CD8-positive, alpha-beta memory T cell (primary cell): Measurements from ENCODE around the gene IRX4. TPM values are rescaled to one million over a fixed set of nuclear protein-coding genes. Genes with fewer than 3 reads are reported as not detected.

Source experiments
- CTCF ChIA-PET: fragments of 350-600 bp; sonication (Branson Sonifier 250); formaldehyde crosslinking; loops from one replicate; lab custom pipeline; 2021; ENCODE audit warnings: antibody characterized with exemption; lab: Charles Lee
- POLR2A ChIA-PET: fragments of 350-600 bp; sonication (Branson Sonifier 250); formaldehyde crosslinking; loops from one replicate; lab custom pipeline; 2021; ENCODE audit warnings: antibody characterized with exemption; lab: Charles Lee
- DNase-seq, 5 donors: peaks; one replicate each; pipeline versions ENCODE4 v3.0.0 to v3.0.0-alpha.2; 2020 to 2022; ENCODE audit warnings: mixed read lengths in 1 of 5
- H3K27ac ChIP-seq: one replicate; pipeline ENCODE4 v1.7.0; 2013; ENCODE audit warnings: low read depth, mild to moderate bottlenecking, low read length, moderate library complexity
- H3K27me3 ChIP-seq: 2 replicates; pipeline ENCODE4 v1.7.0; 2013; ENCODE audit warnings: low read length, mild to moderate bottlenecking; ENCODE audit not compliant: insufficient read depth, poor library complexity, severe bottlenecking
- H3K36me3 ChIP-seq: 2 replicates; pipeline ENCODE4 v1.7.0; 2013; ENCODE audit warnings: mild to moderate bottlenecking, low read length, moderate library complexity; ENCODE audit not compliant: insufficient read depth
- H3K4me1 ChIP-seq: 2 replicates; pipeline ENCODE4 v1.7.0; 2013; ENCODE audit warnings: mild to moderate bottlenecking, low read length, moderate library complexity; ENCODE audit not compliant: insufficient read depth
- H3K4me3 ChIP-seq: 2 replicates; pipeline ENCODE4 v1.7.0; 2013; ENCODE audit warnings: mild to moderate bottlenecking, low read length
- H3K9me3 ChIP-seq: 2 replicates; pipeline ENCODE4 v1.7.0; 2013; ENCODE audit warnings: mild to moderate bottlenecking, low read length
- H3K27ac Mint-ChIP-seq, 8 donors: one replicate each; pipeline ENCODE4 v1.8.0; 2020 to 2021; ENCODE audit warnings: mixed read lengths in 8 of 8, mild to moderate bottlenecking in 6 of 8, inconsistent platforms in 3 of 8, moderate library complexity in 3 of 8
- H3K27me3 Mint-ChIP-seq, 2 donors: one replicate each; pipeline ENCODE4 v1.8.0; 2020 to 2021; ENCODE audit warnings: mixed read lengths in 2 of 2, mild to moderate bottlenecking in 1 of 2, moderate library complexity in 1 of 2
- H3K36me3 Mint-ChIP-seq, 3 donors: one replicate each; pipeline ENCODE4 v1.8.0; 2020 to 2021; ENCODE audit warnings: mixed read lengths in 3 of 3, inconsistent platforms in 1 of 3, mild to moderate bottlenecking in 1 of 3
- H3K4me1 Mint-ChIP-seq, 3 donors: one replicate each; pipeline ENCODE4 v1.8.0; 2020 to 2021; ENCODE audit warnings: mixed read lengths in 3 of 3, inconsistent platforms in 1 of 3, mild to moderate bottlenecking in 1 of 3
- H3K4me3 Mint-ChIP-seq, 7 donors: one replicate each; pipeline ENCODE4 v1.8.0; 2020 to 2021; ENCODE audit warnings: mixed read lengths in 7 of 7, mild to moderate bottlenecking in 6 of 7, moderate library complexity in 4 of 7, inconsistent platforms in 2 of 7
- H3K9me3 Mint-ChIP-seq, 5 donors: one replicate each; pipeline ENCODE4 v1.8.0; 2020 to 2022; ENCODE audit warnings: mixed read lengths in 5 of 5, mild to moderate bottlenecking in 3 of 5, moderate library complexity in 2 of 5, inconsistent platforms in 1 of 5
- polyA plus RNA-seq: library from polyadenylated mRNA; unstranded; fragments of 300-500 nt; fragmentation: Illumina TruSeq; gene quantifications from one replicate; pipeline ENCODE4 v1.2.3, GENCODE V29; 2021
- total RNA-seq, 2 experiments: library from RNA; stranded (reverse); gene quantifications; one replicate each; pipeline ENCODE4 v1.2.3, GENCODE V29; 2021

Gene IRX4
- total and polyA plus RNA-seq, 3 experiments from 2014 or later = not detected

DNA sequence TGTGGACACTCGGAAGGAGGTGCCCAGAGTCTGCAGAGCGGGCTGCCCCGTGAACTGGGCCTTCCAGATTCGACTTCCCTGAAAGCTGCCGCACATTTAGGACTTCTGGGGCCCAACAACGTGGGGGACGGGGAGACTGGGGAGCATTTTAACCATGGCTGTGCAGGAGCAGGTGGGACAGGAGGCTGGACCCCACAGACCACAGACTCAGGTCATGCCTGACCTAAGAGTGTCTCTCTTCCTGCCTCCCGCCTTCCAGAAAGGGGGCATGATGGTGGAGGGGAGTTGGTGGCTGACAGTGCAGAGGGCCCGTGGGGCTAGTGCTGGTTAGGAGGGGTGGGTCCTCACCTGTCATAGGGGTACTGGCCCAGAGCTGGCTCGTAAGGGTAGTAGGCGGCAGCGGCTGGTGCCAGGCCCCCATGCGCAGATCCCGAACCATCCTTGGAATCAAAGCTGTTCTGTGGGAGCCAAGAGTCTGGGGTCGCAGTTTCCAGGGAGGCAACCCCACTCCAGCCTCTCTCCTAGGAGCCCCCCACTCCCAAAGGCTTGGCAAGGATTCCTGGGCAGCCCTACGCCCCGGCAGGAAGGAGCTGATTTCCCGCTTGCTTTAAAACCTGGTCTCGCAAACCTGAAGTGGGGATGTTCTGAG is 2.2 kb downstream of the IRX4 start:
- H3K4me3 ChIP-seq = no peak overlapping the region
- no peak for DNase-seq
- H3K27ac Mint-ChIP-seq = no peak overlapping the region
- peaks cover 0 to 2% (median 0%) of the 10 kb centered on the region in 5 donors for H3K9me3 Mint-ChIP-seq
- peak overlapping the region in 1 of 7 donors; percentile 62 for H3K4me3 Mint-ChIP-seq
- H3K27ac ChIP-seq = no peak overlapping the region
- H3K36me3 Mint-ChIP-seq = no peaks in the 10 kb centered on the region
- no peaks in the 10 kb centered on the region for H3K36me3 ChIP-seq
- H3K27me3 Mint-ChIP-seq = peaks cover 44 to 46% of the 10 kb centered on the region in 2 donors
- peaks cover 5 to 19% (median 12%) of the 10 kb centered on the region in 3 donors for H3K4me1 Mint-ChIP-seq
- peaks cover 11% of the 10 kb centered on the region for H3K27me3 ChIP-seq
- ChIA-PET POLR2A (no interaction called here), CTCF (no interaction called here)
- H3K9me3 ChIP-seq = no peaks in the 10 kb centered on the region
- H3K4me1 ChIP-seq = no peaks in the 10 kb centered on the region

GRCh38 chr5:1879292-1880263 is 3.1 kb downstream of the IRX4 start:
- ChIA-PET CTCF (no interaction called here), POLR2A (no interaction called here)
- H3K9me3 ChIP-seq = no peaks in the 10 kb centered on the region
- Mint-ChIP-seq H3K4me3 (peak overlapping the region in 2 of 7 donors; percentile 38 to 62), H3K27me3 (peaks cover 44 to 47% of the 10 kb centered on the region in 2 donors), H3K27ac (peak overlapping the region in 1 of 8 donors; percentile 42), H3K36me3 (no peaks in the 10 kb centered on the region), H3K9me3 (peaks cover 0 to 2% (median 0%) of the 10 kb centered on the region in 5 donors), H3K4me1 (peaks cover 5 to 27% (median 12%) of the 10 kb centered on the region in 3 donors)
- H3K4me1 ChIP-seq = no peaks in the 10 kb centered on the region
- H3K36me3 ChIP-seq = no peaks in the 10 kb centered on the region
- H3K27me3 ChIP-seq = peaks cover 11% of the 10 kb centered on the region
- no peak for DNase-seq
- H3K4me3 ChIP-seq = no peak overlapping the region
- no peak overlapping the region for H3K27ac ChIP-seq

DNA sequence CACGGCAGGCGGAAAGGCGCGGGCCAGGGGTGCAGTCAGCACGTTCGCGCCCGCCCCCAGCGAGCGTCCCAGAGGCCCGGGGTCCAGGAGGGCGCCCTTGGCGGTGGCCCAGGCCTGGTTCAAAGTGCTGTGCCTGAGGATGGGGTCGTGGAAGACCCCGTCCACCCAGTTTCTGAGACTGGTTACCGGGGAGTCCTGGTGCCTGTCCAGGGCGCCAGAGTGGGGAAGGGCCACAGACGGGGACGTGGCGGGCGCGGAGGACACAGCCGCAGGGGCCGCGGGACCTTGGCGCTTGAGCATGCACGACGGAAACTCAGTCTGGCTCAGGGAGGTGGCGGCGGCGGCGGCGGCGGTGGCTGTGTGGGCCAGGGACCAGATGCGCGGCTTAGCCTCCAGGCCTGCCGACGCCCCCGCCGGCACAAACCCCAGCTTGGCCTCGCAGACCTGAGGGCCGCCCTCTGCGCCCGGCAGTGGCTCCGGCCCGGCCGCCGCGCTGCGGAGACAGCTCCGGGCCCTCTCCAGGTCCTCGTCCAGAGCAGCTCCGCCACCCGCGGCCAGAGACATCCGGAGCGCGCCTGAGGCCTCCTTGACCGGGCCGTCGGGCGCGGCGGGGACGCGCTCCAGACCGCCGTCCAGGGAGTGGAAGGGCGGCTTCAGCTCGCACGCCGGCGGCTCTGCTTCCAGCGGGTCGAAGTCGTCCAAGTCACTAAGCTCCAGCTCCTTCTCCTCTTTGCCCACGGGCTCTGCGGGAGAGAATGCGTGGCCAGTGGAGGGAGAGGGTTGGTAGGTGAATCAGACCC is 4.5 kb downstream of the IRX4 start:
- Histone ChIP-seq H3K27me3 (peaks cover 10% of the 10 kb centered on the region), H3K36me3 (no peaks in the 10 kb centered on the region), H3K27ac (no peak overlapping the region), H3K4me3 (no peak overlapping the region), H3K4me1 (no peaks in the 10 kb centered on the region), H3K9me3 (no peaks in the 10 kb centered on the region)
- ChIA-PET POLR2A (interaction anchor here (0.6 kb wide), 1 partner anchor 9 kb away, joined by 8 read pairs; no protein-coding TSS in a partner anchor), CTCF (no interaction called here)
- peaks cover 47 to 49% of the 10 kb centered on the region in 2 donors for H3K27me3 Mint-ChIP-seq
- peaks cover 0 to 22% (median 8%) of the 10 kb centered on the region in 3 donors for H3K4me1 Mint-ChIP-seq
- H3K27ac Mint-ChIP-seq = no peak overlapping the region
- no peaks in the 10 kb centered on the region for H3K36me3 Mint-ChIP-seq
- DNase-seq = no peak
- peaks cover 0 to 2% (median 0%) of the 10 kb centered on the region in 5 donors for H3K9me3 Mint-ChIP-seq
- H3K4me3 Mint-ChIP-seq = no peak overlapping the region

- Histone ChIP-seq H3K4me1 (no peaks in the 10 kb centered on the region), H3K27ac (no peak overlapping the region), H3K9me3 (no peaks in the 10 kb centered on the region), H3K4me3 (no peak overlapping the region), H3K27me3 (peaks cover 10% of the 10 kb centered on the region), H3K36me3 (no peaks in the 10 kb centered on the region)
- no peaks in the 10 kb centered on the region for H3K36me3 Mint-ChIP-seq
- peaks cover 0 to 22% (median 8%) of the 10 kb centered on the region in 3 donors for H3K4me1 Mint-ChIP-seq
- H3K4me3 Mint-ChIP-seq = peak overlapping the region in 1 of 7 donors; percentile 18
- POLR2A ChIA-PET = no interaction called here
- DNase-seq = no peak
- H3K9me3 Mint-ChIP-seq = peaks cover 0 to 2% (median 0%) of the 10 kb centered on the region in 5 donors
- CTCF ChIA-PET = no interaction called here
- H3K27me3 Mint-ChIP-seq = peaks cover 48 to 57% of the 10 kb centered on the region in 2 donors
- no peak overlapping the region for H3K27ac Mint-ChIP-seq
These were observed 5.3 kb downstream of the IRX4 start for GRCh38 chr5:1877103-1878049.

GRCh38 chr5:1876660-1877064 is 6.1 kb downstream of the IRX4 start:
- Histone ChIP-seq H3K4me1 (no peaks in the 10 kb centered on the region), H3K27me3 (peaks cover 10% of the 10 kb centered on the region), H3K9me3 (no peaks in the 10 kb centered on the region), H3K4me3 (no peak overlapping the region), H3K27ac (no peak overlapping the region), H3K36me3 (no peaks in the 10 kb centered on the region)
- H3K27ac Mint-ChIP-seq = no peak overlapping the region
- ChIA-PET CTCF (no interaction called here), POLR2A (no interaction called here)
- H3K36me3 Mint-ChIP-seq = no peaks in the 10 kb centered on the region
- H3K4me3 Mint-ChIP-seq = no peak overlapping the region
- H3K4me1 Mint-ChIP-seq = peaks cover 0 to 22% (median 8%) of the 10 kb centered on the region in 3 donors
- DNase-seq = no peak
- H3K27me3 Mint-ChIP-seq = peaks cover 45 to 57% of the 10 kb centered on the region in 2 donors
- peaks cover 0 to 2% (median 0%) of the 10 kb centered on the region in 5 donors for H3K9me3 Mint-ChIP-seq

DNA sequence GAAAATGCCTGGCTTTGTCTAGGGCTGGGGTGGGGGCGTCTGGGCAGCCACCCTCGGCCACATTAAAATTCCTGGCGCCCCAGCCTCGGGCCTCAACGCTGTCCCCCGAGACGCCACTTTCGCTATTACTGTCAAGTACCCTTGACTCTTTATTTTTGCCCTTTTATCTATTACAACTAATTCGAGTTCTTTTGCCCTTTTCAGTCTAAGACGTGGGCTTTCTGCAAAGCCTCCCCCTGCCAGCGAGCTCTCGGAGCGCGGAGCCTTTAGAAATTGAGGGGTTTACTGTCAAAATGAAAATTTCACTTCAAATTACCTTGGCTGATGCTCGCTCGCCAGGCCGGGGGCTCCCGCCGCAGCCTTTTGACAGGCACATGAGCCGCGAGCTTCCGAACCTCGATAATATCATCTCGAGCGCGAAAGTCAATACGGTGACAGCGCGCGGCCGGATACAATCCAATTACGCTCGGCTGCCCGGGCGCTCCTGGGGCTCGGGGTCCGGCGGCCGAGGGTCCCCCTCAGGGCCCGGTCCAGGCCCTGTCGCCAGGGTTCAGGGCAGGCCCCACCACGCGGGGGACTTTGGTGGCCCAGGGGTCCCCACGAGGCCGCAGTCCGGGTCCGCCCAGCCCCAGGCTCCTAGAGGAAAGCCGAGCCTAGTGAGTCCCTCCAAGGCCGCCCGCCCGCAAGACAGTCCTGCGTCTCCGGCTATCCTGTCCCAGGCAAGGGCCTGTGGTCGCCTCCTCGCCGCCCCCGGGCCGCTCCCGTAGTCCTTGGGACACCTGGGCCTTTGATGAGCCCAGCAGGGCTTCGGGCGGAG is 6.7 kb downstream of the IRX4 start:
- Mint-ChIP-seq H3K9me3 (peaks cover 0 to 2% (median 0%) of the 10 kb centered on the region in 5 donors), H3K4me1 (peaks cover 0 to 22% (median 8%) of the 10 kb centered on the region in 3 donors), H3K27ac (no peak overlapping the region), H3K27me3 (peaks cover 40 to 53% of the 10 kb centered on the region in 2 donors), H3K36me3 (no peaks in the 10 kb centered on the region), H3K4me3 (peak overlapping the region in 4 of 7 donors; percentile 28 to 53 (median 38))
- H3K9me3 ChIP-seq = no peaks in the 10 kb centered on the region
- H3K4me3 ChIP-seq = no peak overlapping the region
- H3K36me3 ChIP-seq = no peaks in the 10 kb centered on the region
- H3K4me1 ChIP-seq = no peaks in the 10 kb centered on the region
- CTCF ChIA-PET = interaction anchor here (1.2 kb wide), 1 partner anchor 21 kb away, joined by 3 read pairs; no protein-coding TSS in a partner anchor
- H3K27ac ChIP-seq = no peak overlapping the region
- peaks cover 10% of the 10 kb centered on the region for H3K27me3 ChIP-seq
- DNase-seq = no peak
- POLR2A ChIA-PET = no interaction called here
